ENCODE data around the gene RASGRF1. TPM values are rescaled to one million over a fixed set of nuclear protein-coding genes. Genes with fewer than 3 reads are reported as not detected.

The RASGRF1 gene
- total RNA-seq, 2 experiments from 2014 or later, result not detected

DNA sequence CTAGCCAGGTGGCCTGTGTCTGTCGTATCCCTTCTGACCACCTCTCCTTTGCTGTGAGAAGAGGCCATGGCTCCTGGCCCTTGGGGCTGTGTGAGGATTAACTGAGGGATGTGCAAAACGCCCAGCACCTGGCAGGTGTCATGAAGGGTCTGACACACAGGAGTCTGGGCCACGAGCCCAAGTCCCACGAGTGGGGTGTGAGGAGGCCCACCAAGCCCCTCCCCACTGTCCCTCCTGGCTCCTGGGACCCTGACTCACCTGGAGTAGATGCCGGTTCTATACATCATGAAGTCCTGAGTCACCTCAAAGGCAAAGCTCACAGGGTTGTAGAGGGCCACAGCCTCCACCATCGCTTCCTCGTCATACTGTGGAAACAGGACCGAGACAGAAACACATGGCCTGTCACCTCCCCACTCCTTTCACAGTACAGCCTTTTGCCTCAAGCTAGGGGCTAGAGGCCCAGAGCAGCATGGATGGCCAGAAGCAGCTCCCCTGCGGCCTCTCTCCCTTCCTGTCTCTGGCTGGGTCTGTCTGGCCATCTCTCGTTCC is 165.4 kb downstream of the RASGRF1 start:
- Mint-ChIP-seq H3K27me3 (no peaks in the 10 kb centered on the region), H3K4me3 (no peak overlapping the region), H3K4me1 (peaks cover 2% of the 10 kb centered on the region), H3K27ac (no peak overlapping the region), H3K9me3 (no peaks in the 10 kb centered on the region), H3K36me3 (ENCODE audit: low read depth) (peaks cover 9% of the 10 kb centered on the region)
- CTCF ChIA-PET, result interaction anchor here (1.2 to 1.6 kb wide), 3 partner anchors 18 to 54 kb away, joined by 3 to 4 read pairs (median 3); no protein-coding TSS in a partner anchor
- DNase-seq, result no peak
- POLR2A ChIA-PET, result no interaction called here

- Mint-ChIP-seq H3K4me1 (peaks cover 2% of the 10 kb centered on the region), H3K27ac (no peak overlapping the region), H3K27me3 (no peaks in the 10 kb centered on the region), H3K4me3 (no peak overlapping the region), H3K36me3 (ENCODE audit: low read depth) (peaks cover 12% of the 10 kb centered on the region), H3K9me3 (no peaks in the 10 kb centered on the region)
- no peak for DNase-seq
- CTCF ChIA-PET, result no interaction called here
- POLR2A ChIA-PET, result interaction anchor here (0.6 kb wide), 1 partner anchor 65 kb away, joined by 3 read pairs; no protein-coding TSS in a partner anchor
Observed at GRCh38 chr15:78923480-78924360, 166.9 kb downstream of the RASGRF1 start.

DNA sequence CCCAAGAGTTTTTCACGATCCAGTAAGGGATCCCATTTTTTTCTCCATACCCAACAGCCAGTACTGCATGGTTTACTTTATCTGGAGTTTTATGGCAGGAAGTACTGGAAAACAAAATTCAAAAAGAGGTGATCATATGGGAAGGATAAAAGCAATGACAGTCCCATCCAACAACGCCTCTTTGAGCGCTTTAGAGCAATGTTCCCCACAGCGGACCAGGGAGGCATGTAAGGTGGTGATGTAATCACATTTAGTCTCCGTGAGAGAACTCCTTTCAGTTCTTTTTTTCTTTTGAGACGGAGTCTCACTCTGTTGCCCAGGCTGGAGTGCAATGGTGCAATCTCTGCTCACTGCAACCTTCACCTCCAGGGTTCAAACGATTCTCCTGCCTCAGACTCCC is 167.6 kb downstream of the RASGRF1 start:
- DNase-seq, result no peak
- Mint-ChIP-seq H3K9me3 (no peaks in the 10 kb centered on the region), H3K27ac (no peak overlapping the region), H3K27me3 (no peaks in the 10 kb centered on the region), H3K4me1 (peaks cover 2% of the 10 kb centered on the region), H3K4me3 (no peak overlapping the region), H3K36me3 (ENCODE audit: low read depth) (peaks cover 16% of the 10 kb centered on the region)
- ChIA-PET POLR2A (no interaction called here), CTCF (no interaction called here)

- ChIA-PET CTCF (interaction anchor here (1.2 to 1.3 kb wide), 2 partner anchors 9 to 11 kb away, joined by 3 read pairs; no protein-coding TSS in a partner anchor), POLR2A (no interaction called here)
- no peak overlapping the region for H3K27ac Mint-ChIP-seq
- no peak overlapping the region for H3K4me3 Mint-ChIP-seq
- no peaks in the 10 kb centered on the region for H3K9me3 Mint-ChIP-seq
- H3K27me3 Mint-ChIP-seq, result no peaks in the 10 kb centered on the region
- no peaks in the 10 kb centered on the region for H3K4me1 Mint-ChIP-seq
- no peak for DNase-seq
- H3K36me3 Mint-ChIP-seq (ENCODE audit: low read depth), result peaks cover 20% of the 10 kb centered on the region
Observed at GRCh38 chr15:78922527-78922926, 168.1 kb downstream of the RASGRF1 start.

- Mint-ChIP-seq H3K27me3 (no peaks in the 10 kb centered on the region), H3K4me3 (no peak overlapping the region), H3K4me1 (no peaks in the 10 kb centered on the region), H3K36me3 (ENCODE audit: low read depth) (peaks cover 21% of the 10 kb centered on the region), H3K27ac (no peak overlapping the region), H3K9me3 (no peaks in the 10 kb centered on the region)
- DNase-seq, result no peak
- POLR2A ChIA-PET, result no interaction called here
- CTCF ChIA-PET, result interaction anchor here (1.2 to 1.3 kb wide), 2 partner anchors 8 to 11 kb away, joined by 3 read pairs; no protein-coding TSS in a partner anchor
Observed at GRCh38 chr15:78921940-78922339, 168.6 kb downstream of the RASGRF1 start.

GRCh38 chr15:78921517-78921916 is 169.1 kb downstream of the RASGRF1 start:
- Mint-ChIP-seq H3K4me1 (no peaks in the 10 kb centered on the region), H3K36me3 (ENCODE audit: low read depth) (peaks cover 21% of the 10 kb centered on the region), H3K9me3 (no peaks in the 10 kb centered on the region), H3K27me3 (no peaks in the 10 kb centered on the region), H3K27ac (no peak overlapping the region), H3K4me3 (no peak overlapping the region)
- DNase-seq, result no peak
- CTCF ChIA-PET, result interaction anchor here (1.2 to 1.3 kb wide), 2 partner anchors 8 to 10 kb away, joined by 3 read pairs; no protein-coding TSS in a partner anchor
- POLR2A ChIA-PET, result no interaction called here

GRCh38 chr15:78917888-78918287 is 172.7 kb downstream of the RASGRF1 start:
- no peak for DNase-seq
- H3K4me3 Mint-ChIP-seq, result no peak overlapping the region
- H3K4me1 Mint-ChIP-seq, result no peaks in the 10 kb centered on the region
- H3K27me3 Mint-ChIP-seq, result no peaks in the 10 kb centered on the region
- no peak overlapping the region for H3K27ac Mint-ChIP-seq
- ChIA-PET CTCF (no interaction called here), POLR2A (no interaction called here)
- H3K36me3 Mint-ChIP-seq (ENCODE audit: low read depth), result peaks cover 30% of the 10 kb centered on the region
- H3K9me3 Mint-ChIP-seq, result no peaks in the 10 kb centered on the region

DNA sequence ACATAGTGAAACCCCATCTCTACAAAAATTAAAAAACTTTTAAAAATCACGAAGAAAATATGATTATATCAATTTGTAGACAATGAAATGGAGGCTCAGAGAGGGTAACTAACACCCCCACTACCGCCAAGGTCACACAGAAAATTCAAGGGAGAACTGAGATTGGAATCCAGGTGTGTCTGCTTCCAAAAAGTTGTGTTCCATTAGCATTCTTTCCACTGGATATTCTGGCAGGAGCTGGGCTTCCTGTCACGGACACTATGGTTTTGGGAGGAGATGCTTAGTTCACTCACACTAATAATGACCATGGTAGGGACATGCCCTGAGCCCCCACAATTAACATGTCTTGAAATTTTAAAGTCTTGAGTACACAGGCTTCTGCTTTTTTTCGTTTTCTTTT is 174.5 kb downstream of the RASGRF1 start:
- ChIA-PET CTCF (interaction anchor here (0.6 kb wide), 1 partner anchor 12 kb away, joined by 6 read pairs; no protein-coding TSS in a partner anchor), POLR2A (no interaction called here)
- no peaks in the 10 kb centered on the region for H3K9me3 Mint-ChIP-seq
- H3K4me1 Mint-ChIP-seq, result peaks cover 9% of the 10 kb centered on the region
- H3K36me3 Mint-ChIP-seq (ENCODE audit: low read depth), result peaks cover 33% of the 10 kb centered on the region
- H3K4me3 Mint-ChIP-seq, result no peak overlapping the region
- no peaks in the 10 kb centered on the region for H3K27me3 Mint-ChIP-seq
- no peak for DNase-seq
- no peak overlapping the region for H3K27ac Mint-ChIP-seq

DNA sequence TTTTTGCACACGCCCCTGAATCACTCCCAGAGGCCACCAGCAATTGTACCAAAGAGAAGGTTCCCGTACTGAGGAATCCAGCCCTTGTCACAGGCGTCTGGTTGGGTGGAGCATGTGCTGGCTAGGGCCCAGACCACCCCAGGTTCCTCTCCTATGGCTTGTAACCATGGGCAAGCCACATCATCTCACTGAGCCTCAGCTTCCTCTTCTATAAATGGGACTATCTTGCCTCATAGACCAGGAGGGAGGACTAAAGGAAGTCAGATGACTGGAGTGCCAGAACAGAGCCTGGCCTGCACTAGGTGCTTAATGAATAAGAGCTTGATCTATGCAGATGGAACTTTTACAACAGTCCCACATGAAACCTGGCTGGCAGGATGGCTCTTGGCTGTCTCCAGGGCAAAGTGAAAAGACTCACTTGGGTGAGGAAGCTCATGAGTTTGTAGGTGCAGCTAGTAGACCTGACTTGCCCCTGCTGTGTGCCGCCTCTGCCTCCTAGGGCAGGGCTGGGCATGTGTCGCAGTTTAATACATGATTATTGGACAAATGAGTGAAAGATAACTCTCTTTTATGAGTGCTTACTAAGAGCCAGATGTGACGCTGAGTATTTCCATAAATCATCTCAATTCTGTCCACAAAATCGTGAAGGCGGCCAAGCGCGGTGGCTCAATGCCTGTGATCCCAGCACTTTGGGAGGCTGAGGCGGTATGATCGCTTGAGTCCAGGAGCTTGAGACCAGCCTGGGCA is 175.1 kb downstream of the RASGRF1 start:
- Mint-ChIP-seq H3K9me3 (no peaks in the 10 kb centered on the region), H3K27me3 (no peaks in the 10 kb centered on the region), H3K27ac (no peak overlapping the region), H3K4me1 (peaks cover 15% of the 10 kb centered on the region), H3K36me3 (ENCODE audit: low read depth) (peaks cover 32% of the 10 kb centered on the region), H3K4me3 (no peak overlapping the region)
- ChIA-PET CTCF (no interaction called here), POLR2A (no interaction called here)
- DNase-seq, result no peak

GRCh38 chr15:78914027-78914764 is 176.4 kb downstream of the RASGRF1 start:
- DNase-seq, result no peak
- Mint-ChIP-seq H3K4me1 (peaks cover 26% of the 10 kb centered on the region), H3K36me3 (ENCODE audit: low read depth) (peaks cover 39% of the 10 kb centered on the region), H3K4me3 (no peak overlapping the region), H3K27ac (no peak overlapping the region), H3K27me3 (no peaks in the 10 kb centered on the region), H3K9me3 (no peaks in the 10 kb centered on the region)
- CTCF ChIA-PET, result interaction anchor here (0.6 to 1.1 kb wide), 2 partner anchors 8 to 1594 kb away, joined by 3 read pairs; no protein-coding TSS in a partner anchor
- POLR2A ChIA-PET, result no interaction called here

- no peak overlapping the region for H3K4me3 Mint-ChIP-seq
- ChIA-PET CTCF (interaction anchor here (0.6 to 1.1 kb wide), 4 partner anchors 9 to 1592 kb away, joined by 3 read pairs; no protein-coding TSS in a partner anchor), POLR2A (no interaction called here)
- no peak for DNase-seq
- peaks cover 39% of the 10 kb centered on the region for H3K36me3 Mint-ChIP-seq (ENCODE audit: low read depth)
- no peaks in the 10 kb centered on the region for H3K9me3 Mint-ChIP-seq
- no peaks in the 10 kb centered on the region for H3K27me3 Mint-ChIP-seq
- no peak overlapping the region for H3K27ac Mint-ChIP-seq
- H3K4me1 Mint-ChIP-seq, result peaks cover 27% of the 10 kb centered on the region
Observed at GRCh38 chr15:78913012-78913411, 177.6 kb downstream of the RASGRF1 start.

GRCh38 chr15:78912316-78912715 is 178.3 kb downstream of the RASGRF1 start:
- H3K4me1 Mint-ChIP-seq, result peaks cover 27% of the 10 kb centered on the region
- no peak overlapping the region for H3K27ac Mint-ChIP-seq
- no peaks in the 10 kb centered on the region for H3K27me3 Mint-ChIP-seq
- ChIA-PET CTCF (no interaction called here), POLR2A (no interaction called here)
- H3K9me3 Mint-ChIP-seq, result no peaks in the 10 kb centered on the region
- peaks cover 39% of the 10 kb centered on the region for H3K36me3 Mint-ChIP-seq (ENCODE audit: low read depth)
- H3K4me3 Mint-ChIP-seq, result no peak overlapping the region
- DNase-seq, result no peak

All from activated CD4-positive, alpha-beta T cell treated with anti-CD3 and anti-CD28 coated beads, Interleukin-2, amount 10 ng/mL, durations not matched to agents 7 days and 5 days (primary cell).